HEK293 (cell line): ENCODE data around the gene BCL2L13.

Source experiments
- CTCF ChIA-PET: fragments of 350-600 bp; formaldehyde crosslinking; extraction: SDS; loops from one replicate; lab custom pipeline; 2021; ENCODE audit warnings: antibody characterized with exemption; lab: Yijun Ruan, JAX
- POLR2A ChIA-PET: fragments of 300-600 bp; formaldehyde crosslinking; extraction: SDS; loops from one replicate; lab custom pipeline; 2020; ENCODE audit warnings: antibody characterized with exemption, inconsistent platforms; lab: Yijun Ruan, JAX
- H3K27ac ChIP-seq: fragments of 200-500 bp; sonication (Bioruptor generic); 2 replicates; pipeline ENCODE4 v1.5.1; 2014; ENCODE audit warnings: low read depth, low read length, control low read depth, inconsistent platforms; ENCODE audit errors: extremely low read depth
- H3K36me3 ChIP-seq, 2 experiments: fragments of 200-500 bp in 1 of 2; sonication (Bioruptor generic) in 1 of 2; 1 replicate in 1 of 2; 2 replicates in 1 of 2; pipeline ENCODE4 v1.5.1; 2014 to 2017; ENCODE audit warnings: inconsistent platforms in 2 of 2, low read length in 2 of 2; ENCODE audit not compliant: control insufficient read depth in 2 of 2, insufficient read depth in 1 of 2
- H3K4me1 ChIP-seq: fragments of 200-500 bp; sonication (Bioruptor generic); 2 replicates; pipeline ENCODE4 v1.5.1; 2014; ENCODE audit warnings: mild to moderate bottlenecking, low read length, inconsistent platforms; ENCODE audit not compliant: control insufficient read depth, insufficient read depth
- H3K4me3 ChIP-seq: 2 replicates; pipeline ENCODE4 v1.5.1; 2011; ENCODE audit warnings: low read depth, mild to moderate bottlenecking, control low read depth, low read length, moderate library complexity
- H3K9me3 ChIP-seq: fragments of 200-500 bp; sonication (Bioruptor generic); 2 replicates; pipeline ENCODE4 v1.5.1; 2014; ENCODE audit warnings: low read depth, low read length, inconsistent platforms; ENCODE audit not compliant: control insufficient read depth, insufficient read depth
- GLI4 ChIP-seq: fragments of 450-650 bp; formaldehyde crosslinking; IDR thresholded peaks from 2 replicates; pipeline ENCODE4 v1.5.1; 2016; ENCODE audit warnings: missing biosample characterization, missing genetic modification characterization
- KLF9 ChIP-seq: fragments of 450-650 bp; formaldehyde crosslinking; IDR thresholded peaks from 2 replicates; pipeline ENCODE4 v1.5.1; 2016; ENCODE audit warnings: missing biosample characterization, missing genetic modification characterization, low read depth
- PRDM10 ChIP-seq: fragments of 450-650 bp; formaldehyde crosslinking; IDR thresholded peaks from 2 replicates; pipeline ENCODE4 v1.5.1; 2016; ENCODE audit warnings: missing biosample characterization, missing genetic modification characterization
- ZBTB20 ChIP-seq: fragments of 450-650 bp; formaldehyde crosslinking; IDR thresholded peaks from 2 replicates; pipeline ENCODE4 v1.5.1; 2016; ENCODE audit warnings: missing biosample characterization, missing genetic modification characterization
- ZBTB49 ChIP-seq: fragments of 450-650 bp; formaldehyde crosslinking; IDR thresholded peaks from 2 replicates; pipeline ENCODE4 v1.5.1; 2016; ENCODE audit warnings: missing biosample characterization, missing genetic modification characterization, low read depth
- ZBTB8A ChIP-seq: fragments of 450-650 bp; formaldehyde crosslinking; IDR thresholded peaks from 2 replicates; pipeline ENCODE4 v1.5.1; 2016; ENCODE audit warnings: missing biosample characterization, missing genetic modification characterization
- ZEB2 ChIP-seq: fragments of 450-650 bp; formaldehyde crosslinking; IDR thresholded peaks from 2 replicates; pipeline ENCODE4 v1.5.1; 2016; ENCODE audit warnings: missing biosample characterization, missing genetic modification characterization
- ZFP69B ChIP-seq: fragments of 450-650 bp; formaldehyde crosslinking; IDR thresholded peaks from 2 replicates; pipeline ENCODE4 v1.5.1; 2016; ENCODE audit warnings: missing biosample characterization, missing genetic modification characterization
- ZNF169 ChIP-seq: fragments of 450-650 bp; formaldehyde crosslinking; IDR thresholded peaks from 2 replicates; pipeline ENCODE4 v1.5.1; 2016; ENCODE audit warnings: missing biosample characterization, missing genetic modification characterization
- ZNF18 ChIP-seq: fragments of 450-650 bp; formaldehyde crosslinking; IDR thresholded peaks from 2 replicates; pipeline ENCODE4 v1.5.1; 2016; ENCODE audit warnings: missing biosample characterization, missing genetic modification characterization
- ZNF248 ChIP-seq: fragments of 450-650 bp; formaldehyde crosslinking; IDR thresholded peaks from 2 replicates; pipeline ENCODE4 v1.5.1; 2017; ENCODE audit warnings: missing biosample characterization, missing genetic modification characterization
- ZNF266 ChIP-seq: fragments of 450-650 bp; formaldehyde crosslinking; IDR thresholded peaks from 2 replicates; pipeline ENCODE4 v1.5.1; 2016; ENCODE audit warnings: missing biosample characterization, missing genetic modification characterization, low read depth
- ZNF513 ChIP-seq: fragments of 450-650 bp; IDR thresholded peaks from 2 replicates; pipeline ENCODE4 v1.5.1; 2018; ENCODE audit warnings: missing biosample characterization, missing genetic modification characterization
- ZNF548 ChIP-seq: fragments of 450-650 bp; formaldehyde crosslinking; IDR thresholded peaks from 2 replicates; pipeline ENCODE4 v1.5.1; 2016; ENCODE audit warnings: missing biosample characterization, missing genetic modification characterization
- ZNF558 ChIP-seq: fragments of 450-650 bp; formaldehyde crosslinking; IDR thresholded peaks from 2 replicates; pipeline ENCODE4 v1.5.1; 2016; ENCODE audit warnings: missing biosample characterization, missing genetic modification characterization
- ZNF610 ChIP-seq: fragments of 450-650 bp; formaldehyde crosslinking; IDR thresholded peaks from 2 replicates; pipeline ENCODE4 v1.5.1; 2016; ENCODE audit warnings: missing biosample characterization, missing genetic modification characterization, borderline replicate concordance
- ZNF639 ChIP-seq: fragments of 450-650 bp; formaldehyde crosslinking; IDR thresholded peaks from 2 replicates; pipeline ENCODE4 v1.5.1; 2016; ENCODE audit warnings: missing biosample characterization, missing genetic modification characterization

The BCL2L13 gene

GRCh38 chr22:17637490-17638181 is 921 bp upstream of the BCL2L13 start:
- H3K27ac ChIP-seq, result peak overlapping the region; percentile 87
- no peak for TF ChIP-seq ZBTB20 (tag by site-specific recombination)
- TF ChIP-seq ZNF558 (tag by site-specific recombination), result no peak
- TF ChIP-seq ZNF610 (tag by site-specific recombination), result no peak
- TF ChIP-seq PRDM10 (tag by site-specific recombination), result peak; percentile 56; the same call in 1 of the 2 replicates
- no peak for TF ChIP-seq ZEB2 (tag by site-specific recombination)
- TF ChIP-seq ZBTB8A (tag by site-specific recombination), result no peak
- no peak for TF ChIP-seq ZNF18 (tag by site-specific recombination)
- no peak for TF ChIP-seq ZBTB49 (tag by site-specific recombination)
- TF ChIP-seq GLI4, result no peak
- TF ChIP-seq ZNF513 (tag by site-specific recombination), result no peak
- no peak for TF ChIP-seq ZNF248 (tag by site-specific recombination)
- TF ChIP-seq ZNF548 (tag by site-specific recombination), result no peak
- no peak for TF ChIP-seq ZNF169 (tag by site-specific recombination)
- no peak for TF ChIP-seq ZNF266 (tag by site-specific recombination)
- no peak for TF ChIP-seq ZFP69B (tag by site-specific recombination)
- TF ChIP-seq ZNF639 (tag by site-specific recombination), result no peak
- 0 out of 2 replicates have a peak, but pooled peaks have one; percentile 10 for TF ChIP-seq KLF9 (tag by site-specific recombination)
- no peaks in the 10 kb centered on the region; a peak in 1 of 3 replicates for H3K36me3 ChIP-seq
- H3K4me1 ChIP-seq, result 0 out of 2 replicates have a peak, but pooled peaks cover 2% of the 10 kb centered on the region
- peak overlapping the region; percentile 90 for H3K4me3 ChIP-seq
- ChIA-PET CTCF (no interaction called here), POLR2A (interaction anchor here (0.6 kb wide), 2 partner anchors 12 to 20 kb away, joined by 3 to 6 read pairs; no protein-coding TSS in a partner anchor)
- H3K9me3 ChIP-seq, result no peaks in the 10 kb centered on the region
